Measurements from ENCODE around the gene LBHD2. TPM values are rescaled to one million over a fixed set of nuclear protein-coding genes. Genes with fewer than 3 reads are reported as not detected.

Gene LBHD2
- total and polyA plus RNA-seq, 2 of the 13 experiments (the other 11 are each of a cell fraction or from before 2014, with no cell fraction given): 0.67 to 1.00 TPM

- TF ChIP-seq MED8 (CRISPR knock-in tag; IDR thresholded peaks at IDR 0.05; ENCODE audit: insufficient replicate concordance) (peak; percentile 89), NFKB2 (CRISPR knock-in tag; IDR thresholded peaks at IDR 0.05; ENCODE audit: borderline replicate concordance) (0 out of 2 replicates have a peak, but pooled peaks have one; percentile 45), NFE2L1 (CRISPR knock-in tag; IDR thresholded peaks at IDR 0.05; ENCODE audit: borderline replicate concordance) (no peak), ZNF230 (CRISPR knock-in tag; IDR thresholded peaks at IDR 0.05) (no peak), ZFAT (CRISPR knock-in tag; conservative IDR thresholded peaks at IDR 0.05) (no peak), ARID2 (CRISPR knock-in tag; IDR thresholded peaks at IDR 0.05; ENCODE audit: borderline replicate concordance) (0 out of 2 replicates have a peak, but pooled peaks have one; percentile 70), REXO4 (CRISPR knock-in tag; IDR thresholded peaks at IDR 0.05; ENCODE audit: borderline replicate concordance) (no peak), ZNF17 (CRISPR knock-in tag; IDR thresholded peaks at IDR 0.05) (no peak), CCAR2 (optimal IDR thresholded peaks at IDR 0.05; ENCODE audit: low read depth, low read length) (no peak), ELF1 (CRISPR knock-in tag; IDR thresholded peaks at IDR 0.05) (peak; percentile 54), CC2D1A (CRISPR knock-in tag; IDR thresholded peaks at IDR 0.05) (no peak), ATF7-NPFF (CRISPR knock-in tag; IDR thresholded peaks at IDR 0.05; ENCODE audit: low read depth) (no peak), CCDC6 (CRISPR knock-in tag; IDR thresholded peaks at IDR 0.05) (no peak), SMC3 (IDR thresholded peaks at IDR 0.05; ENCODE audit: low read length) (no peak; the same call in 1 of the 2 replicates), SKIL (CRISPR knock-in tag; IDR thresholded peaks at IDR 0.05; ENCODE audit: borderline replicate concordance) (peak; percentile 92), SOX13 (IDR thresholded peaks at IDR 0.05) (no peak), SOX13 (CRISPR knock-in tag; conservative IDR thresholded peaks at IDR 0.05 in 1 of 2, IDR thresholded peaks at IDR 0.05 in 1 of 2) (peak in 1 of 2 experiments; percentile 69; a peak in 2 of 4 replicates), MTF2 (CRISPR knock-in tag; IDR thresholded peaks at IDR 0.05; ENCODE audit: borderline replicate concordance) (no peak; the same call in 1 of the 2 replicates), ZNF780A (CRISPR knock-in tag; IDR thresholded peaks at IDR 0.05) (peak; percentile 90), NFKBIZ (CRISPR knock-in tag; IDR thresholded peaks at IDR 0.05) (peak; percentile 64; the same call in 1 of the 2 replicates), RFXANK (CRISPR knock-in tag; IDR thresholded peaks at IDR 0.05) (no peak), HMG20A (CRISPR knock-in tag; IDR thresholded peaks at IDR 0.05; ENCODE audit: borderline replicate concordance) (no peak; the same call in 1 of the 2 replicates), MEIS1 (CRISPR knock-in tag; IDR thresholded peaks at IDR 0.05; ENCODE audit: borderline replicate concordance) (no peak; the same call in 1 of the 2 replicates), ZNF326 (CRISPR knock-in tag; IDR thresholded peaks at IDR 0.05; ENCODE audit: borderline replicate concordance) (0 out of 2 replicates have a peak, but pooled peaks have one; percentile 54), IRF1 (CRISPR knock-in tag; IDR thresholded peaks at IDR 0.05; ENCODE audit: low read depth) (no peak), ZNF660 (CRISPR knock-in tag; IDR thresholded peaks at IDR 0.05; ENCODE audit: borderline replicate concordance, low read depth) (no peak), FOXO1 (CRISPR knock-in tag; IDR thresholded peaks at IDR 0.05) (no peak; the same call in none of the 2 replicates), TEF (CRISPR knock-in tag; IDR thresholded peaks at IDR 0.05) (no peak), ZBTB8A (CRISPR knock-in tag; IDR thresholded peaks at IDR 0.05; ENCODE audit: borderline replicate concordance, low read depth) (no peak)
Observed at GRCh38 chr14:103099081-103099732, 15.2 kb downstream of the LBHD2 start (continued).
